B cell (primary cell): ENCODE results near the gene LGALS3. TPM values are rescaled to one million over a fixed set of nuclear protein-coding genes. Genes with fewer than 3 reads are reported as not detected.

Experiments used
- ATAC-seq: fragments of 200-7000 bp; cut with Tn5 transposase; one replicate; pipeline ENCODE4 v1.10.0; 2021; ENCODE audit warnings: low read depth, mild to moderate bottlenecking, moderate number of reproducible peaks, moderate library complexity
- CTCF ChIA-PET: fragments of 350-600 bp; sonication (Branson Sonifier 250); formaldehyde crosslinking; loops from one replicate; lab custom pipeline; 2021; ENCODE audit warnings: antibody characterized with exemption, inconsistent platforms; lab: Charles Lee
- POLR2A ChIA-PET: fragments of 350-600 bp; sonication (Branson Sonifier 250); formaldehyde crosslinking; loops from one replicate; lab custom pipeline; 2021; ENCODE audit warnings: antibody characterized with exemption; lab: Charles Lee
- DNase-seq: peaks from one replicate; pipeline ENCODE4 v3.0.0; 2013
- H2AFZ ChIP-seq: 2 replicates; pipeline ENCODE4 v1.6.1; 2012; ENCODE audit warnings: mild to moderate bottlenecking, low read depth, low read length; ENCODE audit not compliant: insufficient read depth, poor library complexity, severe bottlenecking
- H3K27ac ChIP-seq, 2 donors: 1 replicate in 1 of 2; 2 replicates in 1 of 2; pipeline ENCODE4 v1.5.1; 2012 to 2013; ENCODE audit warnings: low read length in 2 of 2, mild to moderate bottlenecking in 2 of 2, moderate library complexity in 1 of 2
- H3K27me3 ChIP-seq, 4 experiments: fragments of 200-600 bp in 1 of 4; sonication (generic) in 1 of 4; replicated peaks in 1 of 4; 1 replicate in 2 of 4; 2 replicates in 2 of 4; pipeline versions ENCODE4 v1.6.1 to v1.7.0; 2013 to 2016; ENCODE audit warnings: low read length in 3 of 4, mild to moderate bottlenecking in 2 of 4, mixed read lengths in 1 of 4, moderate library complexity in 1 of 4; ENCODE audit not compliant: insufficient read depth in 4 of 4, control insufficient read depth in 3 of 4; ENCODE audit errors: control extremely low read depth in 1 of 4
- H3K36me3 ChIP-seq, 2 experiments: replicated peaks in 1 of 2; 1 replicate in 1 of 2; 2 replicates in 1 of 2; pipeline versions ENCODE4 v1.6.1 to v1.7.1; 2013; ENCODE audit warnings: low read length in 1 of 2; ENCODE audit not compliant: insufficient read depth in 2 of 2, control insufficient read depth in 1 of 2; ENCODE audit errors: control extremely low read depth in 1 of 2, extremely low read depth in 1 of 2
- H3K4me1 ChIP-seq, 2 donors: fragments of 200-600 bp in 1 of 2; sonication (generic) in 1 of 2; 1 replicate in 1 of 2; 2 replicates in 1 of 2; pipeline versions ENCODE4 v1.5.1 to v1.6.1; 2013 to 2017; ENCODE audit warnings: low read length in 2 of 2; ENCODE audit not compliant: control insufficient read depth in 2 of 2, insufficient read depth in 2 of 2
- H3K4me2 ChIP-seq: replicated peaks from 2 replicates; pipeline ENCODE3; 2012; ENCODE audit warnings: mild to moderate bottlenecking, low read depth, low read length; ENCODE audit not compliant: poor library complexity, severe bottlenecking
- H3K4me3 ChIP-seq, 5 experiments: fragments of 200-600 bp in 1 of 5; sonication (generic) in 1 of 5; 1 replicate in 3 of 5; 2 replicates in 2 of 5; pipeline versions ENCODE4 v1.5.1 to v1.7.0; 2011 to 2016; ENCODE audit warnings: low read length in 4 of 5, mild to moderate bottlenecking in 4 of 5, low read depth in 2 of 5, control low read depth in 1 of 5, moderate library complexity in 1 of 5; ENCODE audit not compliant: insufficient read depth in 1 of 5; ENCODE audit errors: control extremely low read depth in 1 of 5, extremely low read depth in 1 of 5
- H3K79me2 ChIP-seq: fragments of 200-600 bp; sonication (generic); one replicate; pipeline ENCODE4 v1.6.0; 2016; ENCODE audit warnings: low read length; ENCODE audit not compliant: control insufficient read depth, insufficient read depth
- H3K9ac ChIP-seq: fragments of 200-600 bp; sonication (generic); 2 replicates; pipeline ENCODE4 v1.6.1; 2017; ENCODE audit warnings: mild to moderate bottlenecking, low read length, moderate library complexity
- H3K9me3 ChIP-seq, 3 donors: one replicate each; pipeline versions ENCODE4 v1.6.1 to v1.7.1; 2013; ENCODE audit warnings: low read length in 2 of 3; ENCODE audit not compliant: control insufficient read depth in 2 of 3, insufficient read depth in 1 of 3; ENCODE audit errors: control extremely low read depth in 1 of 3
- H4K20me1 ChIP-seq: 2 replicates; pipeline ENCODE4 v1.6.0; 2012; ENCODE audit warnings: mild to moderate bottlenecking, low read length; ENCODE audit not compliant: insufficient read depth, control insufficient read depth, poor library complexity, severe bottlenecking
- H3K27ac Mint-ChIP-seq: one replicate; pipeline ENCODE4 v1.8.0; 2021; ENCODE audit warnings: mixed read lengths
- H3K27me3 Mint-ChIP-seq: one replicate; pipeline ENCODE4 v1.8.0; 2021; ENCODE audit warnings: mixed read lengths
- H3K4me1 Mint-ChIP-seq: one replicate; pipeline ENCODE4 v1.8.0; 2021; ENCODE audit warnings: mixed read lengths
- H3K4me3 Mint-ChIP-seq: one replicate; pipeline ENCODE4 v1.8.0; 2021; ENCODE audit warnings: mixed read lengths
- H3K9me3 Mint-ChIP-seq: one replicate; pipeline ENCODE4 v1.8.0; 2022; ENCODE audit warnings: mixed read lengths; ENCODE audit not compliant: insufficient read depth
- CTCF ChIP-seq: fragments of 200-600 bp; IDR thresholded peaks from one replicate; pipeline ENCODE4 v1.8.0; 2022; ENCODE audit warnings: antibody characterized with exemption, mild to moderate bottlenecking
- EZH2 ChIP-seq: IDR thresholded peaks from 2 replicates; pipeline ENCODE4 v1.6.1; 2012; ENCODE audit warnings: borderline replicate concordance, low read depth, mild to moderate bottlenecking, moderate library complexity, low read length; ENCODE audit not compliant: insufficient read depth, poor library complexity, severe bottlenecking
- WGBS: methylation state at CpG from one replicate; pipeline ENCODE4 v1.1.5; 2013; ENCODE audit warnings: missing lambda C conversion rate; ENCODE audit not compliant: insufficient coverage; 5-methylcytosine and 5-hydroxymethylcytosine counted together
- intact Hi-C: fragments of 100-400 bp; cut with micrococcal nuclease; formaldehyde crosslinking; loops from one replicate; pipeline ENCODE4 v1.10.0; 2022
- polyA plus RNA-seq: library from polyadenylated mRNA; depleted of rRNA; stranded (reverse); fragments of >200 nt; gene quantifications from 2 replicates; pipeline ENCODE4 v1.2.3, GENCODE V29; 2012
- total RNA-seq, 2 donors: library from RNA; stranded (reverse); fragments of 120-200 nt in 1 of 2; gene quantifications; 1 replicate in 1 of 2; 2 replicates in 1 of 2; pipeline versions ENCODE4 v1.2.3 to v1.2.4, GENCODE V29; 2013 to 2022

LGALS3 gene
- total and polyA plus RNA-seq, 2 donors (not counting 1 experiment from before 2014, with no cell fraction given) = 7.0 to 21.1 TPM

DNA sequence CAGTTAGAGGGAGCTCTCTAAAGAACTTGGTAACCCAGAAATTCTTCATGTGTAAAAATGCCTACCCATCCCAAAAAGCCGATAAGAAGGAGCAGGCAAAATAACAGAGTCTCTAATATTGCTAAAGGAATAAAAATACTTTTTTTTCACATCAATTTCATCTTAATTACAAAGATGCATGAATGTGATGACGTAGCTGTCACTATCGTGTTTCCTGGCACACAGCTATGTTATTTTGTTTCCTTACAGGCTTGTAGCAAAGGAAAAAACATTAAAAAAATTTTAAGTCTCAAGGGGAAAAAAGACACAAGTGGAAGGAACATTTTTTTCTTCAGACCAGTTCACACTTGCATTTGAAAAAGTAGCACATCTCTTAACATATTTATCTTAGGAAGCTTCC is 10.3 kb upstream of the LGALS3 start:
- no peaks in the 10 kb centered on the region for H3K9me3 ChIP-seq
- ATAC-seq (no peak), DNase-seq (no peak)
- intact Hi-C loops = no loop called here
- CTCF ChIA-PET = no interaction called here
- no peaks in the 10 kb centered on the region for H3K36me3 ChIP-seq
- no peaks in the 10 kb centered on the region for H3K79me2 ChIP-seq
- H2AFZ ChIP-seq = no peak overlapping the region
- H3K4me1 ChIP-seq = no peaks in the 10 kb centered on the region
- H3K4me2 ChIP-seq = no peak overlapping the region
- no CpG with 5 or more reads among the region's 3 CpGs for WGBS
- H3K27ac ChIP-seq = no peak overlapping the region
- Mint-ChIP-seq H3K27ac (no peak overlapping the region), H3K9me3 (no peaks in the 10 kb centered on the region), H3K4me3 (no peak overlapping the region), H3K27me3 (peaks cover 4% of the 10 kb centered on the region), H3K4me1 (no peaks in the 10 kb centered on the region)
- H4K20me1 ChIP-seq = no peaks in the 10 kb centered on the region
- H3K4me3 ChIP-seq = no peak overlapping the region
- H3K27me3 ChIP-seq = no peaks in the 10 kb centered on the region
- TF ChIP-seq EZH2 (no peak), CTCF (no peak)
- H3K9ac ChIP-seq = no peak overlapping the region
- POLR2A ChIA-PET = no interaction called here

GRCh38 chr14:55120571-55121495 is 8.2 kb upstream of the LGALS3 start:
- no peak overlapping the region for H3K9ac ChIP-seq
- ChIA-PET CTCF (no interaction called here), POLR2A (no interaction called here)
- Mint-ChIP-seq H3K4me3 (no peak overlapping the region), H3K27ac (no peak overlapping the region), H3K9me3 (no peaks in the 10 kb centered on the region), H3K4me1 (peaks cover 4% of the 10 kb centered on the region), H3K27me3 (peaks cover 4% of the 10 kb centered on the region)
- H3K4me2 ChIP-seq = no peak overlapping the region
- no peaks in the 10 kb centered on the region for H3K79me2 ChIP-seq
- intact Hi-C loops = no loop called here
- 89% methylated on average over 8 of the region's 13 CpGs for whole genome bisulfite sequencing
- H3K27ac ChIP-seq = no peak overlapping the region
- H4K20me1 ChIP-seq = no peaks in the 10 kb centered on the region
- H3K4me1 ChIP-seq = peaks cover 0 to 6% of the 10 kb centered on the region in 2 donors
- TF ChIP-seq CTCF (no peak), EZH2 (no peak)
- DNase-seq (no peak), ATAC-seq (no peak)
- H3K27me3 ChIP-seq = peaks cover 0 to 3% (median 0%) of the 10 kb centered on the region in 4 experiments
- no peaks in the 10 kb centered on the region for H3K9me3 ChIP-seq
- H3K36me3 ChIP-seq = no peaks in the 10 kb centered on the region
- H3K4me3 ChIP-seq = no peak overlapping the region
- no peak overlapping the region for H2AFZ ChIP-seq
